HG03108 (cell line): ENCODE data around the gene EVL.
A peak's percentile ranks its signal among the peaks of the same experiment; 100 is the strongest.

Source experiments
- ATAC-seq: cut with Tn5 transposase; IDR thresholded peaks from one replicate; pipeline ENCODE4 v1.9.1; 2021; ENCODE audit warnings: moderate library complexity; ENCODE audit not compliant: unreplicated experiment

The EVL gene

DNA sequence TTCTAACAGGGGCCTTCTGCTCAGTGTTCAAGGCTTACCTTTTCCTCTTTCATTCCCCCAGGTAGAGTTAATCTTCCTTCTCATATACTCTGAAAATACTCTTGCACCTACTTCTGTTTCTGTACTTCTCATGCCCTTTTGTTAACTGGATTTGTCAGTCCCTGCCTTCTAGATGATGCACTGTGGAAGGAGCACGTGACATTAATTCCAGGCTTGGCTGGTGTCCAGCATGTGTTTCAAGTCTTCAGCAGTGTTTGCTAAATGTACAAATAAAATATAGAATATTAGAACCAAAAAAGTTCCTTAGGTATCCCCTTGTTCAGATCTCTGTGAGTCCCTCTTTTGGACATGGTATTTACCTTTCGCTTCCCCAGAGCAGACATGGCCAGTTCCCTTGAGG is 27.9 kb upstream of the EVL start:
- ATAC-seq = no peak

DNA sequence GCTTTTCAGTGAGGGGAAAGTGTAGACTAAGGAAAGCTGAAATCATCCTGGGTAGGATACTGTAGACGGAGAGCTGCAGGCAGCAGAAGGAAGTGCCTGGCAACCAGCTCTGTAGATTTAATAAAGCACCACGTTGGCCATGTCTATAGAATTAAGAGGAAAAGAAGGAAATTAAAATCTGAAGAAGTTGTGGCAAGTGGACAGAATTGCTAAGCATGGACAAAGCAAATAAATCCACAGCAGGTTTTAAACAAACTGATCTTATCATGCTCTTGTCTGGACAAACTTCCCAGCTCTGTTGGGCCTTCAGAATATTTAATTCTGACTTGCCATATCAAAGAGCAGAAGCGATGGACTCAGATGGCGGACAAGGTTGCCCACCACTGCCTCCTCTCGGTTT is 27.2 kb upstream of the EVL start:
- ATAC-seq = no peak

DNA sequence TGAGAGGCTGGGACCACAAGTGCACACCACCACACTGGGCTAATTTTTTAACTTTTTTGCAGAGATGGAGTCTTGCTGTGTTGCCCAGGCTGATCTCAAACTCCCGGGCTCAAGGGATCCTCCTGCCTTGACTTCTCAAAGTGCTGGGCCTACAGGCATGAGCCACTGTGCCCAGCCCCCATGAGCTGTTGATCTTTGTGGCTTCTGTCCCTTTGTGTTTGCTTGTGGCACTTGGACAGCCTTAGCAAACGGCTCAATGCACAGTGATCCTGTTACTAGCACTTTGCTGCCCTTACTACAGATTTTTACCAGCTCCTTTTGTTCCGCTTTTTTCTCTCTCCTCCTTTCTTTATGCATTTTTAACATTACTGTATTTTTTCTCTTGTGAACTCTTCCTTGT is 25.3 kb upstream of the EVL start:
- no peak for ATAC-seq

- ATAC-seq = no peak
Measured at GRCh38 chr14:100041271-100041670, 24.0 kb upstream of the EVL start.

DNA sequence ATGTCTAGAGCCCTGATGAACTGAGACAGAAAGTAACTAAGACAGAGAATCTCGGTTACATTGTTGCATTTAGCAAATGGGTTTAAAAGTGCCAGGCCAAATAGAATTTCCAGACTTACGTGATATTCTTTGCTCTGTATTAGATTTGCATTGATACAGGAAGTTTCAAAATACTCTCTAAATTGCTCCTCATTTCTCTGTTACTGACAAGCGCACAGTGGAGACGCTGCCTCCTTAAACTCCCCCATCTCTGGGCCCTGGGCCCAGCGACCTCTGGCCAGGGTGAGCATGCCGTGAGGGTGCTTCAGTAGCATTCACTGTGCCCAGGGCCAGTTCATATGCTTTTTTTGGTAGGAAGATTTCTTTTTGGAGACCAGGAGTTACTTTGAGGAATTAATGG is 22.9 kb upstream of the EVL start:
- ATAC-seq = no peak

GRCh38 chr14:100045642-100046344 is 19.4 kb upstream of the EVL start:
- ATAC-seq = no peak

DNA sequence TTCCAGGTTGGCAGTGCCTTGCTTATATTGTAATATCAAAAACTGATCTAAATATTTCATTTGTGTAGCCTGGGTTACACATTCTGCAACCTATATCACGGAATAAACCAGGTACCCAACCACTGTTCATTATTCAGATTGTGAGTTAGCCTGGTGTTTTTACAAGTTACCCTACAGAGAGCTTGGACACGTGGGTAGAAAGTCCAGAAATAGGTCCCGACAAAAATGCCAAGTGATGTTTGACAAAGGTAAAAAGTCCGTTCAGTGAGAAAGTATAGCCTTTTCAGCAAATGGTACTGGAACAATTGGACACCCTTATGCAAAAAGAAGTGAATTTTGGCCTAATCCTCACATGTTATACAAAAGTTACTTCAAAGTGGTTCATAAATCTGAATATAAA is 17.6 kb upstream of the EVL start:
- ATAC-seq = no peak

DNA sequence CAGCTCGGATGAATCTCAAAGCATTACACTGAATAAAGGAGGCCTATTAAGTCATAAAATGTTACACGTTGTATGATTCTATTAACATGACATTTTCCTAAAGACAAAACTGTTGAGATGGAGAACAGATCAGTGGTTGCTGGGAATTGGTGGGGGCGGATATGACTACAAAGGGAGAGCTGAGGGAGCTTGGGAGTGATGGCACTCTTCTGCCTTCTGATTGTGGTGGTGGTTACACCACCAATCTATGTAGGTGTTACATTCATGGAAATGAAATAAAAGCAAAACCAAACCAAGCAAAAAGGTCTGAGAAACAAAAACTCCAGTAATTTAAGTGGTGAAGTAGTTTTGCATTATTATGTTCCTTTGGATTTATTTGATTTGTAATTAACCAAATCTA is 16.4 kb upstream of the EVL start:
- ATAC-seq = no peak

DNA sequence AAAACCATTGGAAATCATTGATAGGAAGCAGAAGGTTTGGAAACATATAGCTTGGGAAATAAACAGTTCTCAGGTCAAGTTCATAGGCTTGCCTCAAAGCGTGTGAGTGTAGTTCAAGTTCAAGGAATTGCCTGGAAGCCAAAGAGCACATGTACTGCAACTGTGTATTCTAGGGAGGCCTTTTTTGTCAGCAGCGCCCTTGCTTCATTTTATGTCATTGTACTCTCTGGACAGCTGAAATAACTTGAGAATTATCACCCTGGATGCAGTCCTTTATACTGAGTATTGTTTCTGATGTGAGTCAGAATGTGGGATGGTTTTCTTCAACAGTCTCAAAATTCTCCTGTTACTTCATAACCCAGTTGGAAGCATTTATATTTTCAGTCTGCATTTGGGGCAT is 16.0 kb upstream of the EVL start:
- ATAC-seq = no peak

DNA sequence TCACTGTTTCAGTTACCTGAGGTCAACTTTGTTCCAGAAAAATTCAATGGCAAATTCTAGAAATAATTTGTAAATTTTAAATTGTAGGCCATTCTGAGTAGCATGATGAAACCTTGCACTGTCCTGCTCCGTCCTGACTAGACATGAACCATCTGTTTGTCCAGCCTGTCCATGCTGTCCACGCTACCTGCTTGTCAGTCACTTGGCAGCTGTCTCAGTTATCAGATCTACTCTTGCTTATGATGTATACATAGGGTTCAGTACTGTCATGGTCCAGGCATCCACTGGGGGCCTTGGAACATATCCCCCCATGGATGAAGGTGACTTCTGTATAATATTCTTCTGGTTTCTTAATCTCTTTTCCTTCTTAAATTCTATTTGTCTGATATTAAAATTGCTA is 14.1 kb upstream of the EVL start:
- no peak for ATAC-seq

DNA sequence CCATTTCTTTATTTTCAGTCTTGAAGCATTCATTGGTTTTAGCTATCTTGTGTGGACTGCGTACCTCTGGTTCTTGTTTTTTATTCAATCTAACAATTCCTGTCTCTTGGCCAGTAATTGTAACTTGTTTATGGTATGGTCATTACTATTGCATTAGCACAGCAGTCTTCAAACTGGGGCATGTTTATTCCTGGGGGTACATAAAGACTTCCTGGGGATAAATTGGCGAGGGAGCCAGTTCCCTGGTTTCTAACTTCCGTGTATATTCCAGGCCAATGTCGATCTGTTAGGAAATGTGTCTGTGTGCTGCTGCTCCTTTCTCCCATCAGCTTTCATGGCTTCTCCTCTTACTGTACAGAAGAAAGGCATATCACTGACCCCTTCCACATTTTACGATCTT is 13.7 kb upstream of the EVL start:
- ATAC-seq = no peak

- no peak for ATAC-seq
Measured at GRCh38 chr14:100052819-100053218, 12.4 kb upstream of the EVL start.

DNA sequence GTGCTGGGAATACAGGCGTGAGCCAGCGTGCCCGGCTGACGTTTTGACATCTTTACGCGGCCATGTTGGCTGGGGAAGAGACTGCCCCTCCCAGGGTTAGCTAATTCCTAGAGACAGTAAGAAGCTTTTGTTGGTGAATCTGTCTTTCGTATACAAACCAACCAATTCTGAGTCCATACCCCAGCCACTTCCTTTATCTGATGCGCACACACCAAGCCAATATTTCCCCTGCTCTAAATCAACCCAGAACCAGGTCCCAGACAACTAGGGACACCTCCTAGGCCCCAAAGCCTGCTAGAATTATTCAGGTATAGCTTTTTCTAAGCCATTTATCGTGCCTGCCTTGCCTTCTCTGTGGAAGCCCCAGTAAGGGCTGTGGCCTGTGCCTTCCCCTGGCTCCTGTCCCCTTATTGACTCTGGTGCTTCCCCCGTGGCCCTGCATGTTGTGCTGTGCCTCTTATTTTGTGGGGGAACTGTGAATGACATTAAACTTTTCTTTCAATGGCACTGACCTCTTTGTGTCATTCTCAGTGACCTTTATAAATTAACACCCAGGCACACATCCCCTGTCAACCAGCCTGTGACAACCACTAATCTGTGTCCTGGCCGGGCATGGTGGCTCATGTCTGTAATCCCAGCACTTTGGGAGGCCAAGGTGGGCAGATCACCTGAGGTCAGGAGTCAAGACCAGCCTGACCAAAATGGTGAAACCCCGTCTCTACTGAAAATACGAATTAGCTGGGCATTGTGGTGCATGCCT is 10.7 kb upstream of the EVL start:
- ATAC-seq = no peak

- no peak for ATAC-seq
Measured at GRCh38 chr14:100056431-100056830, 8.8 kb upstream of the EVL start.

DNA sequence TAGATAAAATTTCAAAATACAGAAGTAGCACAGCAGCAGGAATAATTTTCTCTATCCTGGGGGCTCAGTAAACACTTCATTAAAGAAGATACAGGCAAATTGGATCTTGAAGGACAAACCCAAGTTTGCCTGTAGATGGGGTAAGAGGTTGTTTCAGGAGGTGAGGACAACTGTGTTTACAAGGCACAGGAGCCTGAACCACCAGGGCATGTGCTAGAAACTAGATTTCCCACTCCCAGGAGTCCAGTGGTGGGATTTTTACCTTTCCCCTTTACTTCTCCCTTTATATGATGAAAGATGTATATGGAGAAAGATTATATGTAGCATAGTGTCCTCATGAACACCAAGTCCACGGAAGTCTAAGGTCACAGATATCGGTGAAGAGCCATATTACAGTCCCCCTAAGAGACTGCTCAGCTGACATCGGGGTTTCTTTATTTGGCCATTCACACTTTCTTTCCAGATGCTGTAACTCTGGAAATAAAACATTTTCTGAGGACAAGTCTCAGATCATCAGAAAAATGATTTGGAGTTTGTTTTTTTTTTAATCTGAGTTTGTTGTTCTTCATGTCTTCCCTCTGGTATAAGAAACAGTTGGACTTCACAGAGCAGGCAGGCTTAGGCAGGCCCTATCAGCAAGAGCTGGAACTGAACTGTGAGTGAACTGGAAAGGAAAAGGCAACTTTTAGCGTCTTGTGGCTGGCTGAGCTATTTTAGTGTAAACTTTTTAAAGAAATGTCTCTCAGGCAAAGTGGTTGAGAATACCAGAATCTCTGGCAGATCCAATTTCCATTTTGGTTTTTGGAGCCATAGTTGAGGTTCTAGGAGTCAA is 8.0 kb upstream of the EVL start:
- no peak for ATAC-seq

DNA sequence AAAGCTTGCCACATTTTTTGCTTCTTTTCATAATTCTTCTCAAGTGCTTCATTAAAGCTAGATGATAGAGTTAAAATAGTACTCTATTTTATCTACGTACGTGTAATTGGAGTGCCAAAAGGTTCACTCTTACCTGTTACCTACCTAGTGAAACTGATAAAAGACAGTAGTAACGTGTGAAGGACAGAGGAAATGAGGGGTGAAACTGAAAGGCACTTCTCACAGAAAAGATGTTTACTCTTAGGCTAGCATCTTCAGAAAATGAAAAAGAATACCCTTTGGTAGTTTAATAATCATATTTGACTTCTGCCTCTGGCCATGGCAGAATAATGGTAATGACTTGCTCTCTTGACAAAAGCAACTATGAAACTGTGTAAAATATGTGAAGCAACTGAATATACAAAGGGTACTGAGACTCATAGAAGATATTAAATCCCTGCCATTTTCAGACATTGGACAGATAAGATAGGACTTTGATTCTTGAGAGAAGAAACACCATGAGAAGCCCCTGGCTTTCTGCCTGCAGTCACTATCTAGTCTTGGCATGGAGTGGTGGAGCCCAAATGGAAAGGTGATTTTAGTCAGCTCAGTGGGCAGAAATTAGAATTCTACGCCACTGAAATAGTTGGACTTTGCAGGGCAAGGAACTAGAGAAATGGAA is 6.3 kb upstream of the EVL start:
- ATAC-seq = peak; percentile 70

DNA sequence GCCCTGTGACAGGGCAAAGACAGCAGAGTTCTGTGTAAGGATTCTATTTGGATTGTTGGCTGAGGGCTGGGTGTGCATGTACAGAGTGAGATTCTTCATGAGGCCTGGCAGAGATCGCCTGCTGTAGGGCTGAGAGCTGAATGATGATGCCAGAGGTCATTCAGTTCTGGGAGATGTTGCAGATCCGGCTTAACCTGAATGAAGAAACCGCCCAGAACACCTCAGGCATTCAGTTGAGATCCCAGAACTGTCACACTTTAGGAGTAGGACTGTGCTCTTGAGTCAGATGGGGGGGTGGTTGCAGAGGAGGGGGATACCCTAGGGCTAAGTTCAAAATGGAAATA is 5.8 kb upstream of the EVL start:
- ATAC-seq = no peak

- ATAC-seq = no peak
Measured at GRCh38 chr14:100060760-100061159, 4.5 kb upstream of the EVL start.

GRCh38 chr14:100062590-100062989 is 2.6 kb upstream of the EVL start:
- ATAC-seq = no peak

GRCh38 chr14:100063314-100063941 is 1.8 kb upstream of the EVL start:
- ATAC-seq = no peak
